Measurements from ENCODE around the gene ROPN1. TPM values are rescaled to one million over a fixed set of nuclear protein-coding genes. Genes with fewer than 3 reads are reported as not detected.

Gene ROPN1
- total and polyA plus RNA-seq, 2 of the 13 experiments (the other 11 are each of a cell fraction or from before 2014, with no cell fraction given): not detected

GRCh38 chr3:124032881-124033359 lies 41.0 kb upstream of the ROPN1 start (continued):
- no peak for TF ChIP-seq HIC2 (CRISPR knock-in tag; IDR thresholded peaks at IDR 0.05; ENCODE audit: low read depth)
- 0 out of 2 replicates have a peak, but pooled peaks have one; percentile 8 for TF ChIP-seq ZNF777 (CRISPR knock-in tag; IDR thresholded peaks at IDR 0.05)
- no peak for TF ChIP-seq SAFB2 (CRISPR knock-in tag; IDR thresholded peaks at IDR 0.05; ENCODE audit: borderline replicate concordance, low read depth)
- TF ChIP-seq ZNF557 (CRISPR knock-in tag; IDR thresholded peaks at IDR 0.05): no peak
- no peak for TF ChIP-seq ELF3 (CRISPR knock-in tag; IDR thresholded peaks at IDR 0.05)
- TF ChIP-seq ZNF7 (CRISPR knock-in tag; IDR thresholded peaks at IDR 0.05): no peak
- 0 out of 2 replicates have a peak, but pooled peaks have one; percentile 3 for TF ChIP-seq STAG1 (CRISPR knock-in tag; IDR thresholded peaks at IDR 0.05)
- TF ChIP-seq KDM5B (CRISPR knock-in tag; IDR thresholded peaks at IDR 0.05; ENCODE audit: borderline replicate concordance): no peak
- no peak for TF ChIP-seq SMAD9 (CRISPR knock-in tag; IDR thresholded peaks at IDR 0.05)
- TF ChIP-seq RORA (CRISPR knock-in tag; IDR thresholded peaks at IDR 0.05): no peak
- peak; percentile 18 for TF ChIP-seq YY1 (IDR thresholded peaks at IDR 0.05; ENCODE audit: insufficient read depth, insufficient replicate concordance, low read depth, low read length)
- TF ChIP-seq ZNF780A (CRISPR knock-in tag; IDR thresholded peaks at IDR 0.05): no peak
- TF ChIP-seq PATZ1 (CRISPR knock-in tag; IDR thresholded peaks at IDR 0.05): peak; percentile 61
- no peak for TF ChIP-seq ARHGAP35 (CRISPR knock-in tag; IDR thresholded peaks at IDR 0.05; ENCODE audit: borderline replicate concordance)

All from HepG2 (cell line).